ENCODE data around the gene PRR14L.

GRCh38 chr22:31730344-31730711 is 19.6 kb downstream of the PRR14L start:
- no peak for TF ChIP-seq CTCF (IDR thresholded peaks at IDR 0.05)
- no peak for TF ChIP-seq POLR2AphosphoS5 (IDR thresholded peaks at IDR 0.05)

Measured in transverse colon (tissue), 4 donors.